NCI-H748 (cell line): ENCODE results near the gene SPRR4.

Experiments
- DNase-seq: peaks from one replicate; lab custom pipeline; 2025; ENCODE audit not compliant: unreplicated experiment; lab: John Stamatoyannopoulos, UW

SPRR4 gene

GRCh38 chr1:152964536-152964935, 5.9 kb upstream of the SPRR4 start:
- no peak for DNase-seq

- DNase-seq, result no peak
Measured at GRCh38 chr1:152965853-152966252, 4.6 kb upstream of the SPRR4 start.

GRCh38 chr1:152967201-152967600, 3.2 kb upstream of the SPRR4 start:
- peak; percentile 5 for DNase-seq

- no peak for DNase-seq
Measured at GRCh38 chr1:152968248-152968647, 2.2 kb upstream of the SPRR4 start.

GRCh38 chr1:152969036-152969435, 1.4 kb upstream of the SPRR4 start:
- no peak for DNase-seq

- DNase-seq, result no peak
Measured at GRCh38 chr1:152972196-152972886, 1.9 kb downstream of the SPRR4 start.

- DNase-seq, result no peak
Measured at GRCh38 chr1:152976688-152977087, 6.2 kb downstream of the SPRR4 start.

- DNase-seq, result no peak
Measured at GRCh38 chr1:152977614-152978013, 7.2 kb downstream of the SPRR4 start.

GRCh38 chr1:152980676-152981075, 10.2 kb downstream of the SPRR4 start:
- DNase-seq, result no peak

GRCh38 chr1:152981146-152981871, 10.9 kb downstream of the SPRR4 start:
- no peak for DNase-seq

GRCh38 chr1:152982076-152982475, 11.6 kb downstream of the SPRR4 start:
- no peak for DNase-seq

GRCh38 chr1:152983234-152983633, 12.8 kb downstream of the SPRR4 start:
- DNase-seq, result no peak

- DNase-seq, result no peak
Measured at GRCh38 chr1:152983743-152984142, 13.3 kb downstream of the SPRR4 start, which contains the start of gene SPRR1A. TSS of gene SPRR1A (plus strand) at chr1:152984081. CDS start at chr1:152985231, 1,150 bp downstream.

GRCh38 chr1:152986578-152986977, 16.1 kb downstream of the SPRR4 start:
- DNase-seq, result no peak

GRCh38 chr1:152993186-152993585, 22.7 kb downstream of the SPRR4 start:
- DNase-seq, result no peak

- DNase-seq, result no peak
Measured at GRCh38 chr1:152995842-152996241, 25.4 kb downstream of the SPRR4 start.

GRCh38 chr1:152996633-152997400, 26.4 kb downstream of the SPRR4 start:
- no peak for DNase-seq

- DNase-seq, result no peak
Measured at GRCh38 chr1:152997901-152998300, 27.5 kb downstream of the SPRR4 start.

- DNase-seq, result no peak
Measured at GRCh38 chr1:152998476-152998875, 28.0 kb downstream of the SPRR4 start.

GRCh38 chr1:152999818-153000217, 29.4 kb downstream of the SPRR4 start:
- DNase-seq, result no peak

- DNase-seq, result no peak
Measured at GRCh38 chr1:153000294-153000693, 29.8 kb downstream of the SPRR4 start.

- DNase-seq, result no peak
Measured at GRCh38 chr1:153001382-153001781, 30.9 kb downstream of the SPRR4 start, which contains the start of gene SPRR3. TSS of gene SPRR3 (plus strand) at chr1:153001749. CDS start at chr1:153003021, 1,272 bp downstream.
